GM12878 (cell line): ENCODE data around the gene TXLNB. TPM values are rescaled to one million over a fixed set of nuclear protein-coding genes. Genes with fewer than 3 reads are reported as not detected.

Source experiments
- ATAC-seq: fragments of 200-7000 bp; cut with Tn5 transposase; 3 replicates; pipeline ENCODE4 v1.9.1; 2020; ENCODE audit warnings: mild to moderate bottlenecking, moderate library complexity
- BruUV-seq: library from RNA; stranded (reverse); fragments of 400-500 nt; replicated peaks from 2 replicates; lab custom pipeline; 2021; lab: Mats Ljungman, UMichigan
- CTCF ChIA-PET: fragments of 300-600 bp; sonication (Branson Sonifier 250); formaldehyde crosslinking; extraction: SDS; loops from one replicate; lab custom pipeline; 2021; ENCODE audit warnings: inconsistent platforms; lab: Yijun Ruan, JAX
- POLR2A ChIA-PET: fragments of 350-600 bp; formaldehyde crosslinking; extraction: SDS; loops from one replicate; lab custom pipeline; 2021; ENCODE audit warnings: inconsistent platforms; lab: Charles Lee
- RAD21 ChIA-PET: fragments of 300-600 bp; sonication (Branson Sonifier 250); formaldehyde crosslinking; loops from one replicate; lab custom pipeline; 2023; ENCODE audit warnings: antibody characterized with exemption; ENCODE audit not compliant: unreplicated experiment; lab: Charles Lee
- SMC1A ChIA-PET: fragments of 300-600 bp; sonication (Branson Sonifier 250); formaldehyde crosslinking; loops from one replicate; lab custom pipeline; 2023; ENCODE audit not compliant: unreplicated experiment, uncharacterized antibody; lab: Charles Lee
- DNase-seq: peaks from one replicate; pipeline ENCODE4 v3.0.0-alpha.2; 2011; ENCODE audit warnings: low read depth, low spot score
- FAIRE-seq: peaks from 3 replicates; lab custom pipeline; 2011; peaks lifted over from hg19 to GRCh38; lab: Jason Lieb, UNC
- H2AFZ ChIP-seq: 2 replicates; pipeline ENCODE4 v1.6.0; 2011; ENCODE audit warnings: low read depth, low read length, control low read depth; ENCODE audit not compliant: control insufficient read depth
- H3K27ac ChIP-seq: 2 replicates; pipeline ENCODE4 v1.5.1; 2011; ENCODE audit warnings: control low read depth; ENCODE audit not compliant: control insufficient read depth, insufficient read depth
- H3K27me3 ChIP-seq, 2 experiments: replicated peaks in 1 of 2; 2 replicates each; pipeline versions ENCODE4 v1.6.0 to v1.6.1; 2011; ENCODE audit warnings: low read length in 1 of 2; ENCODE audit not compliant: control insufficient read depth in 2 of 2, insufficient read depth in 2 of 2
- H3K36me3 ChIP-seq, 2 experiments: 2 replicates each; pipeline ENCODE4 v1.5.1; 2011; ENCODE audit warnings: low read length in 1 of 2; ENCODE audit not compliant: control insufficient read depth in 2 of 2, insufficient read depth in 2 of 2
- H3K4me1 ChIP-seq: 2 replicates; pipeline ENCODE4 v1.6.1; 2011; ENCODE audit warnings: mild to moderate bottlenecking, low read length, moderate library complexity, mixed read lengths; ENCODE audit not compliant: control insufficient read depth, insufficient read depth
- H3K4me2 ChIP-seq: 2 replicates; pipeline ENCODE4 v1.6.0; 2011; ENCODE audit warnings: control low read depth; ENCODE audit not compliant: control insufficient read depth, insufficient read depth
- H3K4me3 ChIP-seq: fragments of 200-600 bp; sonication (generic); 2 replicates; pipeline ENCODE4 v1.5.1; 2016
- H3K79me2 ChIP-seq: 2 replicates; pipeline ENCODE4 v1.6.0; 2011; ENCODE audit warnings: low read length; ENCODE audit not compliant: control insufficient read depth, insufficient read depth
- H3K9ac ChIP-seq: 2 replicates; pipeline ENCODE4 v1.8.0; 2011; ENCODE audit warnings: low read length, control low read depth, mixed read lengths; ENCODE audit not compliant: control insufficient read depth, insufficient read depth
- H3K9me3 ChIP-seq: replicated peaks from 3 replicates; pipeline ENCODE4 v1.5.1; 2011; ENCODE audit warnings: mild to moderate bottlenecking, low read length; ENCODE audit not compliant: control insufficient read depth, insufficient read depth
- H4K20me1 ChIP-seq: 2 replicates; pipeline ENCODE4 v1.6.0; 2011; ENCODE audit not compliant: control insufficient read depth, insufficient read depth
- BCL11A ChIP-seq: IDR thresholded peaks from 2 replicates; pipeline ENCODE4 v1.6.1; 2011; ENCODE audit warnings: low read depth, low read length
- DPF2 ChIP-seq: fragments of 450-650 bp; IDR thresholded peaks from 2 replicates; pipeline ENCODE4 v1.6.1; 2017; ENCODE audit warnings: mild to moderate bottlenecking
- EZH2 ChIP-seq: IDR thresholded peaks from 2 replicates; pipeline ENCODE4 v1.6.1; 2012; ENCODE audit warnings: low read depth, mild to moderate bottlenecking, control low read depth, inconsistent platforms, low read length, borderline replicate concordance; ENCODE audit not compliant: control insufficient read depth
- HDGF ChIP-seq: fragments of 450-650 bp; IDR thresholded peaks from 2 replicates; pipeline ENCODE4 v1.6.1; 2016; ENCODE audit warnings: antibody characterized with exemption
- NR2C2 ChIP-seq: IDR thresholded peaks from 2 replicates; pipeline ENCODE4 v1.6.1; 2011; ENCODE audit warnings: borderline replicate concordance, low read depth; ENCODE audit not compliant: control insufficient read depth, insufficient read length
- PAX5 ChIP-seq: IDR thresholded peaks from 2 replicates; pipeline ENCODE4 v1.6.1; 2011; ENCODE audit warnings: low read depth, low read length, borderline replicate concordance
- POLR2A ChIP-seq: IDR thresholded peaks from 2 replicates; pipeline ENCODE4 v1.6.1; 2011; ENCODE audit warnings: low read depth, mild to moderate bottlenecking, low read length
- RAD21 ChIP-seq: IDR thresholded peaks from 2 replicates; pipeline ENCODE4 v1.6.1; 2011; ENCODE audit warnings: mild to moderate bottlenecking, low read depth, low read length, moderate library complexity; ENCODE audit not compliant: insufficient read depth
- YBX1 ChIP-seq: fragments of 450-650 bp; IDR thresholded peaks from 2 replicates; pipeline ENCODE4 v1.6.1; 2016; ENCODE audit warnings: antibody characterized with exemption
- WGBS: methylation state at CpG from one replicate; pipeline ENCODE4 v1.1.6; 2016; ENCODE audit warnings: low lambda C conversion rate; ENCODE audit not compliant: insufficient replicate concordance, insufficient coverage; ENCODE audit errors: missing lambda C conversion rate; 5-methylcytosine and 5-hydroxymethylcytosine counted together
- in situ Hi-C: fragments of 300-500 bp; cut with MboI; formaldehyde crosslinking; loops from 9 replicates; pipeline ENCODE4 v1.14.3; 2018; ENCODE audit warnings: mixed read lengths
- intact Hi-C: fragments of 100-400 bp; cut with micrococcal nuclease; formaldehyde crosslinking; loops from one replicate; pipeline ENCODE4 v1.14.2; 2022; ENCODE audit not compliant: unreplicated experiment
- polyA plus RNA-seq, 11 experiments: library from polyadenylated mRNA; depleted of rRNA in 4 of 11; unstranded in 6 of 11; stranded (reverse) in 5 of 11; fragments of >200 nt; fragmentation: Nextera tagmentation in 4 of 11; fragmentation: Illumina TruSeq in 1 of 11; extraction: Ambion mirVana in 4 of 11; extraction: Trizol in 1 of 11; gene quantifications; 1 replicate in 1 of 11; 2 replicates in 10 of 11; pipeline versions ENCODE4 v1.2.1 to v1.2.3, GENCODE V29; 2011 to 2016; ENCODE audit warnings: inconsistent platforms in 2 of 11, missing spikeins in 2 of 11, low read depth in 1 of 11
- total RNA-seq, 4 experiments: library from RNA; depleted of rRNA in 3 of 4; stranded (reverse); fragments of >200 nt in 3 of 4; fragmentation: Illumina TruSeq in 1 of 4; extraction: Trizol in 1 of 4; gene quantifications; 2 replicates each; pipeline versions ENCODE4 v1.2.1 to v1.2.3, GENCODE V29; 2013 to 2021
- TF ChIP-seq, protein P1 (sequence below): fragments of 450-650 bp; IDR thresholded peaks from 2 replicates; pipeline ENCODE4 v1.6.1; 2014; ENCODE audit warnings: mild to moderate bottlenecking
- TF ChIP-seq, protein P2 (sequence below): IDR thresholded peaks from 2 replicates; pipeline ENCODE4 v1.6.1; 2012; ENCODE audit warnings: low read depth, low read length, improper control_type of control experiment
- TF ChIP-seq, protein P3 (sequence below): fragments of 450-650 bp; IDR thresholded peaks from 2 replicates; pipeline ENCODE4 v1.6.1; 2017; ENCODE audit warnings: low read depth, mild to moderate bottlenecking, moderate library complexity

TXLNB gene
- total and polyA plus RNA-seq, 10 of the 15 experiments (the other 5 are each of a cell fraction or from before 2014, with no cell fraction given), result 0.07 to 1.3 (median 0.22) TPM; not detected in 1

DNA sequence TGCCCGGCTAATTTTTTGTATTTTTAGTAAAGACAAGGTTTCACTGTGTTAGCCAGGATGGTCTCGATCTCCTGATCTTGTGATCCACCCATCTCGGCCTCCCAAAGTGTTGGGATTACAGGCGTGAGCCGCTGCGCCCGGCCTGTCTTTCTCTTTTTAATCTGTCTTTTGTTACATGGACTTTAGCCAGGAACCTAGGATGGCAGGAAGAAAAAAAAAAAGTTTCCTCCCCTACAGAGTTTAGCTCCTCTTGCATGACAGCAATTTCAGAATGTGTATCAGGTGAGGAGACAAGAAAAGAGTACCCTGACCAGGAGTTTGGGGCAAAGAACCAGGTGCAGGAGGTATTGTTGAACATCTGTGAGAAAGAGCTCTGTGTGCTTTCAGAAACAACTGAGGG, 21.4 kb upstream of the TXLNB start:
- FAIRE-seq (no peak), DNase-seq (no peak), ATAC-seq (no peak)
- SMC1A ChIA-PET, result interaction anchor here (1.1 to 2.5 kb wide), 6 partner anchors 11 to 91 kb away, joined by 3 to 7 read pairs (median 6); partner anchors contain the start of gene TXLNB
- CTCF ChIA-PET, result interaction anchor here (0.9 to 1.2 kb wide), 4 partner anchors 9 to 55 kb away, joined by 3 to 4 read pairs (median 4); no protein-coding TSS in a partner anchor
- POLR2A ChIA-PET, result interaction anchor here (0.7 kb wide), 1 partner anchor 143 kb away, joined by 5 read pairs; no protein-coding TSS in a partner anchor
- intact Hi-C loops, result no loop called here
- H3K36me3 ChIP-seq, result no peaks in the 10 kb centered on the region
- no peaks in the 10 kb centered on the region for H4K20me1 ChIP-seq
- RAD21 ChIA-PET, result no interaction called here
- no TSS peak for BruUV-seq
- H2AFZ ChIP-seq, result no peak overlapping the region
- H3K4me3 ChIP-seq, result no peak overlapping the region
- TF ChIP-seq DPF2, result no peak
- no peak for TF ChIP-seq RAD21
- TF ChIP-seq POLR2A, result no peak
- no peak for TF ChIP-seq HDGF
- TF ChIP-seq, protein P1, sequence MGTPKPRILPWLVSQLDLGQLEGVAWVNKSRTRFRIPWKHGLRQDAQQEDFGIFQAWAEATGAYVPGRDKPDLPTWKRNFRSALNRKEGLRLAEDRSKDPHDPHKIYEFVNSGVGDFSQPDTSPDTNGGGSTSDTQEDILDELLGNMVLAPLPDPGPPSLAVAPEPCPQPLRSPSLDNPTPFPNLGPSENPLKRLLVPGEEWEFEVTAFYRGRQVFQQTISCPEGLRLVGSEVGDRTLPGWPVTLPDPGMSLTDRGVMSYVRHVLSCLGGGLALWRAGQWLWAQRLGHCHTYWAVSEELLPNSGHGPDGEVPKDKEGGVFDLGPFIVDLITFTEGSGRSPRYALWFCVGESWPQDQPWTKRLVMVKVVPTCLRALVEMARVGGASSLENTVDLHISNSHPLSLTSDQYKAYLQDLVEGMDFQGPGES, result no peak
- TF ChIP-seq YBX1, result no peak
- no peak for TF ChIP-seq NR2C2
- no peak for TF ChIP-seq EZH2
- no peak for TF ChIP-seq PAX5
- TF ChIP-seq, protein P2, sequence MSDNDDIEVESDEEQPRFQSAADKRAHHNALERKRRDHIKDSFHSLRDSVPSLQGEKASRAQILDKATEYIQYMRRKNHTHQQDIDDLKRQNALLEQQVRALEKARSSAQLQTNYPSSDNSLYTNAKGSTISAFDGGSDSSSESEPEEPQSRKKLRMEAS, result no peak
- no peak for TF ChIP-seq BCL11A
- TF ChIP-seq, protein P3, sequence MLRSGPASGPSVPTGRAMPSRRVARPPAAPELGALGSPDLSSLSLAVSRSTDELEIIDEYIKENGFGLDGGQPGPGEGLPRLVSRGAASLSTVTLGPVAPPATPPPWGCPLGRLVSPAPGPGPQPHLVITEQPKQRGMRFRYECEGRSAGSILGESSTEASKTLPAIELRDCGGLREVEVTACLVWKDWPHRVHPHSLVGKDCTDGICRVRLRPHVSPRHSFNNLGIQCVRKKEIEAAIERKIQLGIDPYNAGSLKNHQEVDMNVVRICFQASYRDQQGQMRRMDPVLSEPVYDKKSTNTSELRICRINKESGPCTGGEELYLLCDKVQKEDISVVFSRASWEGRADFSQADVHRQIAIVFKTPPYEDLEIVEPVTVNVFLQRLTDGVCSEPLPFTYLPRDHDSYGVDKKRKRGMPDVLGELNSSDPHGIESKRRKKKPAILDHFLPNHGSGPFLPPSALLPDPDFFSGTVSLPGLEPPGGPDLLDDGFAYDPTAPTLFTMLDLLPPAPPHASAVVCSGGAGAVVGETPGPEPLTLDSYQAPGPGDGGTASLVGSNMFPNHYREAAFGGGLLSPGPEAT, result no peak
- H3K4me1 ChIP-seq, result no peaks in the 10 kb centered on the region
- no peaks in the 10 kb centered on the region for H3K79me2 ChIP-seq
- H3K9ac ChIP-seq, result no peak overlapping the region
- no peaks in the 10 kb centered on the region for H3K9me3 ChIP-seq
- H3K27ac ChIP-seq, result no peak overlapping the region
- in situ Hi-C loops, result no loop called here
- no peak overlapping the region for H3K4me2 ChIP-seq
- no peaks in the 10 kb centered on the region for H3K27me3 ChIP-seq
- 87% methylated on average over 7 of the region's 7 CpGs for WGBS
